Nasal cavity respiratory epithelium epithelial cell of viscerocranial mucosa (primary cell): ENCODE results near the gene TUT1. TPM values are rescaled to one million over a fixed set of nuclear protein-coding genes. Genes with fewer than 3 reads are reported as not detected.

Experiments used
- total RNA-seq: library from RNA; depleted of rRNA; stranded (reverse); fragments of >200 nt; gene quantifications from 2 replicates; pipeline ENCODE4 v1.2.3, GENCODE V29; 2014

TUT1 gene, protein sequence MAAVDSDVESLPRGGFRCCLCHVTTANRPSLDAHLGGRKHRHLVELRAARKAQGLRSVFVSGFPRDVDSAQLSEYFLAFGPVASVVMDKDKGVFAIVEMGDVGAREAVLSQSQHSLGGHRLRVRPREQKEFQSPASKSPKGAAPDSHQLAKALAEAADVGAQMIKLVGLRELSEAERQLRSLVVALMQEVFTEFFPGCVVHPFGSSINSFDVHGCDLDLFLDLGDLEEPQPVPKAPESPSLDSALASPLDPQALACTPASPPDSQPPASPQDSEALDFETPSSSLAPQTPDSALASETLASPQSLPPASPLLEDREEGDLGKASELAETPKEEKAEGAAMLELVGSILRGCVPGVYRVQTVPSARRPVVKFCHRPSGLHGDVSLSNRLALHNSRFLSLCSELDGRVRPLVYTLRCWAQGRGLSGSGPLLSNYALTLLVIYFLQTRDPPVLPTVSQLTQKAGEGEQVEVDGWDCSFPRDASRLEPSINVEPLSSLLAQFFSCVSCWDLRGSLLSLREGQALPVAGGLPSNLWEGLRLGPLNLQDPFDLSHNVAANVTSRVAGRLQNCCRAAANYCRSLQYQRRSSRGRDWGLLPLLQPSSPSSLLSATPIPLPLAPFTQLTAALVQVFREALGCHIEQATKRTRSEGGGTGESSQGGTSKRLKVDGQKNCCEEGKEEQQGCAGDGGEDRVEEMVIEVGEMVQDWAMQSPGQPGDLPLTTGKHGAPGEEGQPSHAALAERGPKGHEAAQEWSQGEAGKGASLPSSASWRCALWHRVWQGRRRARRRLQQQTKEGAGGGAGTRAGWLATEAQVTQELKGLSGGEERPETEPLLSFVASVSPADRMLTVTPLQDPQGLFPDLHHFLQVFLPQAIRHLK
- 9.1 and 11.3 TPM in 2 replicates for total RNA-seq

DNA sequence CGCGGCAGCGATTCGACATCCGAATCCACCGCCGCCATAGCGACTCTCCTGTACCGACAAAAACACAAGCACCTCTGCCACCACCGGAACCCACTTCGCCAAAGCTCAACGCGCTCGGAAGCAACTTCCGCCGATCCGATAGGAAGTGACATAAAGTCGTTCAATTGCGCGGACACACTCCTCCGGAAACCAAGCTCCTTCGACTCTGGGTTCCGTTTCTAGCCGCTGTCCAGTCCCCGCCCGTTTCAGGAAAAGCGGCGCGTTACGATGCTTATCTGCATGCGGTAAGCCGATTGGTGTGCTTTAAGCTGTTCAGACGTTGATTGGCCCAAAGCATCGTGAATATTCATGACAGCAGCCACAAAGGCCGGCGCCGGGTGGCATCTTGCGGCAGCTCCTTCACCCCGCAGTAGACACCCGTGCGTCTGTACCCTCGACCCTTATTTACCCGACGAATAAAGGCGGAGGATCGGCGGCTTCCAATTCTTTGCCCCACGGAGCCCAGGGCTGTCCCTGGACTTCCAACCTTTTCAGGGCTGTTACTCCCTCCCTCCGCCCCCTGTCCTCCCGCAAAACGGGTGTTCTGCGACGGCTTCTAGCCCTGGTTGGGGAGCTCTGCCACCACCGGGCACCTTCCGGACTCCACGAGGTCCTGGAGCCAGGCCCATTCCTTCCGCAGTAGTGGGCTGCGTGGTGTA lies at the start of gene TUT1:
Gene TUT1 (minus strand): TSS at position 76 of the 698 bp plus-strand sequence. CDS start 38 bp downstream, at position 38.

DNA sequence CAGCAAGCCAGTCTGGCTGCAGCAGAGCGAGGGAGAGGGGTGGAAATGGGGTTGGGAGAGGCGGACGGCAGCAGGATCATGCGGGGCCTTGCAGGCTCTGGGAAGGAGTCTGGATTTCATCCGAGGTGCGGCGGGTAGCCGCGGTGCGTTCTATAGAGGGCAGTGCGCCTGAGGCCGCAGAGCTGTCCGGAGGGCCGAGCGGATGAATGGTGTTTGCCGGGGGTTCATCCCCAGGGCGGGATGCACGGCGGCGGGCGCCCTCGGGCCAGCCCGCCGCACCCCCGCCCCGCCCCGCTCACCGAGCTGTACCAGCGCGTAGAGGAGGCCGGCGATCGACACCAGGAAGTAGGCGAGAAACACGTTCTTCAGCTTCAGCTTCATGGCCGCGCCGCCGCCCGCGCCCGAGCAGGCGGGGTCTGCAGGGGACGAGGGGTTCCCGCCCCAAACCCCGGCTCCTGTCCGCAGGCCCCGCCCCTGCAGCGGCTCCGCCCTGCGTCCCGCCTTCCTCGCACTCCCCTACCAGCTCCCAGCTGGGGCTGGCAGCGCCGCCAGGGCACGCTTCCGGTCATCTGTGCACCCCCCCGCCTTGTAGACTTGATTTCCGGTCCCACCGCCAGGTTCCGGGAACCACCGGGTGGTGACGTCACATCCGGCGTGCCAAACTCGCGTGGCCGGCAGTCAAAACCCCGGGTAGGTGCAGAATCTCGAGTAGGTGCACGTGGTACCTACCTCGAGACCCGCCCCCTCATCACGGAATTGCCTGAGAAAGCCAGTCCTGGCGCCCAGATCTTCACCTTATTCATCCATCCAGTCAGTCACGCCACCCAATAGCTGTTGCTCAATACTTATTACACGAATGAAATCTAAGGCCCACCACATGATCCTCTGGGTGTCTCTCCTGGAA lies 30.5 kb upstream of the TUT1 start, which contains the start of gene B3GAT3:
Gene B3GAT3 (minus strand): TSS at position 420 of the 904 bp plus-strand sequence. CDS start 39 bp downstream, at position 381.

DNA sequence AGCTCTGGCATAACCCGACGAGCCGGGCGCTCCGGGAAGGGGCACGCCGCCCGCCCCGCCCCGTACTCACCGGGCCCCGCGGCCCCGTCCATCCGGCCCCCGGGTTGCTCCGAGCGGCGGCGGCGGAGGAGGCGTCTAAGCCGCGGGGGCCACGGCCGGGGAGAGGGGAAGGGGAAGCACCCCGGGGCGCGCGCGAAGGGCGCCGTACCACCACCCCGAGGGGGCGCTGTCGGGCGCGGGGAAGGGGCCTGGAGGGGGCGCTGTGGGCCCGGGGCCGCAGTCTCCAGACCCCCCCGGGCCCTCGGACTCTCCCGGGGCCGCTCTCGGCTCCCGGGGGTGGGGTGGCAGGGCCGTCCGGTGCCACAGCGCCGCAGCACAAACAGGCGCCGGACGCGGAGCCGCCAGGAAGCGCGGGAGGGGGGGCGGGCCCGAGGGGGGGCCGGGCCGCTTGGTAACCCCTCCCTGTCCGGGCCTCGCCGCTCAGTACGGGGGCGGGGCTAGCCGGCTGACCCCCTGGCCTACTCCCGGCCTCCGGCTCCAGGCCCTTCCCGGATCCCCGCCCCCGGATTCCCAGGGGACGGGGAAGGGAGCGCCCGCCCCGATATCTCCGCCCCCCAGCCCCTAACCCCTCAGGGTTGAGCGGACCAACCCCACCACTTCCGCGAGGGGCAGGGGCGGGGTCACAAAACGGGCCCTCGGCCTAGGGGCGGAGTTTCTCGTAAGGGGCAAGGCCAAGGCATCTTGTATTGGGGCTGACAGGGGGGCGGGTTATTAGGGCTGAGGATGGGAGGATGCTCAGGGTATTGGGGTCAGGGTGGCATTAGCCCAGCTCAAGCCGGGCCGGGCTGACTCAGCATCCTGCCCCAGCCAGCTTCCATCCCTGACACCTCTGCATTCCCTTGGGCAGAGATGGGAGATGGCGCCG lies 21.3 kb upstream of the TUT1 start, which contains the start of the genes EML3 and ROM1:
Gene EML3 (minus strand): TSS at position 410 of the 925 bp plus-strand sequence. CDS start 318 bp downstream, at position 92.
Gene ROM1 (plus strand): TSS at position 892 of the 925 bp plus-strand sequence. CDS start 25 bp downstream, at position 917.

DNA sequence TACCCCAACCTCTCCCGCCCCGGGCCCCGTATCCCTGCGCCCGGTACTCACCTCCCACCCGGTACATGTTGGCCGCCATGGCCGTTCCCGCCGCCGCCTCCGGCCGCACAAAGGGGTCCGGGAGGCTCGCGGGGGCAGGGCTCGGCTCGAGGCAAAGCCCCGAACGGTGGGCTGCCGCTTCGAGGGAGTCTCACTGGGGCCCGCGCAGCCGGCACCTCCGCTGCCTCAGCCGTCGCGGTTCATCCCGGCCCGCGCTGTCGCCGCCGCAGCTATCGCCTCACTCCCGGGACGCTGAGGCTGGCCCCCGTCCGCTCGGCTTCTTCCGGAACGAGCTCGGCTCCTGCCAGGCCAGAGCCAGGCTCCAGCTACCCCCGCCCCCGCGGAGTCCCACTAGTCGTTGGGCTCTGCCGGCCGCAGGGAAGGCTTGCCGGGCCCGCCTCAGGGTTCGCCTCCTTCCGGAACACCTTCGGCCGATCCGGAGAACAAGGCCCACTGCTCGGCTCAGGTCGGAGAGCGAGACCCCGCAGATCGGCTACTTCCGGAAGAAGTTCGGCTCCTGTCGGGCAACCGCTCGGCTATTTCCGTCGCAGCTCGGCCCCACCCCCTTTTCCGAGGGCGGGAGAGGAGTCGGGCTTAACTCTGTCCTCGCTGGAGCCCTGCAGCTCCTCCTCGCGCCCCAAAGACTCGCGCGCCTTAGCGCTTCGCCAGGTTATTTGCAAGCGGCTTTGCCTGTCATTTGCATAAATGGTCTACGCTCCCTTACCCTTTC lies 10.2 kb upstream of the TUT1 start, which contains the start of gene MTA2:
Gene MTA2 (minus strand): TSS at position 494 of the 769 bp plus-strand sequence. CDS start 415 bp downstream, at position 79.

DNA sequence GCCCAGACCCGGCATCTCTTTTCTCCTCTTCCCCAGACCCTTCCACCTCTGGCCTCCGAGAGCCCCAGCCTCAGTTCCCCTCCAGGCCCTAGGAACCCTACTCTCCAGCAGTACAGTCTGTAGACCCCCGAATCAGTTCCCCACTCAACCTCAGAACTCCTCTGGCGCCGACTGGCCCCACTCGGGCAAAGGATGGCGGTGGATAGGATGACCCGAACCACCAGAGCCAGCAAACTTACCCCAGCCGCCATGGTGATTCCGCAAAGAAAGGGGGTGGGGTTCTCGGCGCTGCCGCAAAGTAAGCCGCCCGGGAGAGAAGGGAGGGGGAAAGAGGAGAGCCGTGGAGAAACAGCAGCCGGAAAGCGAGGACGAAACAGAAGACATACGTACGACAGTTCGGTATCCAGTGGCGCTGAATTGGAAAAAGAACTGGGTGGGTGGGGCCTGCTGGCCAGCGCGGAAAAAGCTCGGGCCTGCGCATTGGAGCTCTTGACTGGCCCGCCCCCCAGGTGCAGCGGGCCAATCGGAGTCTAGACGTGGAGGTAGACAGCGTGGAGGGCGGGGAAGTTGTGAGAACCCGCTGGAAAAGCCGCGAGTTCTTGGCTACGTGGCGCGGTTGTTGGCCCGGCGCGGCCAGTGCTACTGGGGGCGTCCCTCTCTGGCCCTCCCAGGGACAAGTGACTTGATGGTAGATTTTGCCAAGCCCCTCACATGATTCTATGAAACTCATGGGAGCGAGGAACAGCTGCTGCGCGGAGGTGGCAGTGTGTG lies 17.5 kb downstream of the TUT1 start, which contains the start of gene EEF1G:
Gene EEF1G (minus strand): TSS at position 300 of the 771 bp plus-strand sequence. CDS start 49 bp downstream, at position 251.

DNA sequence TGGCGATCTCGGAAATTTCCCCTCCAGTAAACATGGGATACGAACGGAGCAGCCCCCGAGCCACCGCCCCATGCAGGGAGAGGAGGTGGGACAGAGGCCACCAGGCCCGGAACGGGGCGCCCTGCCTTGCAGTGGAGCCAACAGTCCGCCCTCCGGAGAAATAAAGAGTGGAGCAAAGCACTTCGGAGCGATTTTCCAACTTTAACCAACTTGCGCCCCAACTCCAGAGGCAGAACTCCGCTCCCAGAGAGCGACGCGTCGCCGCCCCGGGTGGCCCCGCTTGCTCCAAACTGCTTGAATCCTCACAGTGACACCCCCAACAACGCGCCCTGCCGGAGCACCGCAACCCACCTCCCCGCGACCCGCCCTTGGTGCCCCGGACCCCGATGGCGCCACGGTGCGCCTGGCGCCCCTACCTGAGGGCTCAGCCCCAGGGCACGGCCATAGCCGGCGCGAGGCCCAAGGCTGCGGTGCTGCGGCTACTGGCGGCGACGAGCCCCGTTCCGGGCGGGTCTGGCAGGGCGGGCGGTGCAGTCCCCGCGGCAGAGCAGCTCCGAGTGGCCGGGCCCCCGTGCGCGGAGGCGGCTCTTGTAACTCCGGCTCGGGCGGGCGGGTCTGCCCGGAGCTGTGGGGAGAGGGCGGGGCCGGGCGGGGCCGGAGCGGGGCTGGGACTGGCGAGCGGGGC lies 44.9 kb downstream of the TUT1 start, which contains the start of gene AHNAK:
Gene AHNAK (minus strand): TSS at position 563 of the 685 bp plus-strand sequence. CDS start 10,708 bp downstream, outside the sequence.

Other genes starting within 250 kb of the TUT1 start
- gene SCGB1A1, start 172.5 kb downstream of the TUT1 start, total RNA-seq: not detected in 2 replicates
- gene AHNAK, start 44.7 kb downstream of the TUT1 start, total RNA-seq: 265 and 856 TPM in 2 replicates
- gene EEF1G, start 17.6 kb downstream of the TUT1 start, total RNA-seq: 1,482 and 1,970 TPM in 2 replicates
- gene MTA2, start 10.3 kb upstream of the TUT1 start, total RNA-seq: 183 and 215 TPM in 2 replicates
- 7.9 and 16.2 TPM in 2 replicates for gene EML3, start 21.3 kb upstream of the TUT1 start, total RNA-seq
- gene ROM1, start 21.7 kb upstream of the TUT1 start, total RNA-seq: 1.7 and 1.9 TPM in 2 replicates
- gene B3GAT3, start 30.5 kb upstream of the TUT1 start, total RNA-seq: 24.9 and 33.7 TPM in 2 replicates
- gene GANAB, start 55.1 kb upstream of the TUT1 start, total RNA-seq: 195 and 220 TPM in 2 replicates
- 23.6 and 29.2 TPM in 2 replicates for gene INTS5, start 61.8 kb upstream of the TUT1 start, total RNA-seq
- 21.0 and 61.2 TPM in 2 replicates for gene C11orf98, start 73.7 kb upstream of the TUT1 start, total RNA-seq
- gene CSKMT, start 73.8 kb upstream of the TUT1 start, total RNA-seq: 5.1 and 14.0 TPM in 2 replicates
- gene UQCC3, start 80.2 kb upstream of the TUT1 start, total RNA-seq: 10.8 and 22.6 TPM in 2 replicates
- 1.4 and 1.9 TPM in 2 replicates for gene LBHD1, start 80.7 kb upstream of the TUT1 start, total RNA-seq
- 139 and 221 TPM in 2 replicates for gene UBXN1, start 87.5 kb upstream of the TUT1 start, total RNA-seq
- gene LRRN4CL, start 98.0 kb upstream of the TUT1 start, total RNA-seq: 0.14 and 1.4 TPM in 2 replicates
- gene BSCL2, start 115.9 kb upstream of the TUT1 start, total RNA-seq: 18.1 and 22.0 TPM in 2 replicates
- gene GNG3, start 116.2 kb upstream of the TUT1 start, total RNA-seq: not detected in 2 replicates
- 11.6 and 20.6 TPM in 2 replicates for gene HNRNPUL2, start 135.9 kb upstream of the TUT1 start, total RNA-seq
- 18.1 and 31.4 TPM in 2 replicates for gene TTC9C, start 137.0 kb upstream of the TUT1 start, total RNA-seq
- gene ZBTB3, start 162.6 kb upstream of the TUT1 start, total RNA-seq: 9.2 and 13.0 TPM in 2 replicates
- gene POLR2G, start 170.1 kb upstream of the TUT1 start, total RNA-seq: 55.4 and 87.8 TPM in 2 replicates
- 19.1 and 21.2 TPM in 2 replicates for gene TAF6L, start 179.9 kb upstream of the TUT1 start, total RNA-seq
- gene TMEM179B, start 195.9 kb upstream of the TUT1 start, total RNA-seq: 24.3 and 35.5 TPM in 2 replicates
- gene TMEM223, start 200.5 kb upstream of the TUT1 start, total RNA-seq: 10.5 and 17.1 TPM in 2 replicates
- 14.0 and 37.4 TPM in 2 replicates for gene NXF1, start 213.9 kb upstream of the TUT1 start, total RNA-seq
- 29.7 and 47.2 TPM in 2 replicates for gene STX5, start 240.5 kb upstream of the TUT1 start, total RNA-seq
- not detected in 2 replicates for gene TEX54, start 241.3 kb upstream of the TUT1 start, total RNA-seq
- gene WDR74, start 248.1 kb upstream of the TUT1 start, total RNA-seq: 68.5 and 89.2 TPM in 2 replicates